CD14-positive monocyte (primary cell): Measurements from ENCODE around the gene RASL10B. TPM values are rescaled to one million over a fixed set of nuclear protein-coding genes. Genes with fewer than 3 reads are reported as not detected.
"Not testable (repeated sequence)": the region's sequence is repeated elsewhere in the genome, so short reads cannot be mapped to it uniquely, and the experiment has no call there.

Source experiments
- DNase-seq, 3 donors: peaks; one replicate each; pipeline ENCODE4 v3.0.0-alpha.2; 2011 to 2022
- H2AFZ ChIP-seq: 2 replicates; pipeline ENCODE4 v1.6.0; 2012; ENCODE audit warnings: mild to moderate bottlenecking, low read depth, low read length, inconsistent platforms; ENCODE audit not compliant: insufficient read depth, poor library complexity, severe bottlenecking
- H3K27ac ChIP-seq, 2 donors: 1 replicate in 1 of 2; 2 replicates in 1 of 2; pipeline ENCODE4 v1.5.1; 2012 to 2013; ENCODE audit warnings: low read length in 2 of 2, control low read depth in 1 of 2, inconsistent platforms in 1 of 2, low read depth in 1 of 2, mild to moderate bottlenecking in 1 of 2
- H3K27me3 ChIP-seq, 2 donors: one replicate each; pipeline versions ENCODE4 v1.6.0 to v1.6.1; 2011 to 2013; ENCODE audit warnings: low read length in 2 of 2; ENCODE audit not compliant: control insufficient read depth in 2 of 2, insufficient read depth in 2 of 2
- H3K36me3 ChIP-seq, 2 donors: replicated peaks in 1 of 2; 1 replicate in 1 of 2; 2 replicates in 1 of 2; pipeline versions ENCODE4 v1.5.1 to v1.6.1; 2012 to 2013; ENCODE audit warnings: low read length in 2 of 2, control low read depth in 1 of 2, inconsistent platforms in 1 of 2, mild to moderate bottlenecking in 1 of 2; ENCODE audit not compliant: insufficient read depth in 2 of 2, control insufficient read depth in 1 of 2
- H3K4me1 ChIP-seq, 2 donors: 1 replicate in 1 of 2; 2 replicates in 1 of 2; pipeline versions ENCODE4 v1.5.1 to v1.6.1; 2012 to 2013; ENCODE audit warnings: low read length in 2 of 2, control low read depth in 1 of 2, inconsistent platforms in 1 of 2, mild to moderate bottlenecking in 1 of 2, moderate library complexity in 1 of 2; ENCODE audit not compliant: insufficient read depth in 2 of 2, control insufficient read depth in 1 of 2
- H3K4me2 ChIP-seq: replicated peaks from 2 replicates; pipeline ENCODE3; 2012; ENCODE audit warnings: low read length, moderate library complexity, mild to moderate bottlenecking; ENCODE audit not compliant: poor library complexity, severe bottlenecking; ENCODE audit errors: extremely low read depth
- H3K4me3 ChIP-seq, 3 experiments: fragments of 200-600 bp in 1 of 3; sonication (generic) in 1 of 3; replicated peaks in 1 of 3; 1 replicate in 2 of 3; 2 replicates in 1 of 3; pipeline ENCODE4 v1.5.1; 2011 to 2013; ENCODE audit warnings: low read length in 3 of 3, mild to moderate bottlenecking in 3 of 3, control low read depth in 2 of 3, low read depth in 2 of 3, inconsistent platforms in 1 of 3, moderate library complexity in 1 of 3
- H3K79me2 ChIP-seq: 2 replicates; pipeline ENCODE4 v1.6.0; 2012; ENCODE audit warnings: mild to moderate bottlenecking, control low read depth, inconsistent platforms, low read length, moderate library complexity; ENCODE audit not compliant: insufficient read depth
- H3K9ac ChIP-seq: 2 replicates; pipeline ENCODE4 v1.6.0; 2017; ENCODE audit warnings: low read length, mild to moderate bottlenecking; ENCODE audit not compliant: insufficient read depth, poor library complexity, severe bottlenecking
- H3K9me3 ChIP-seq, 2 donors: replicated peaks in 1 of 2; 1 replicate in 1 of 2; 2 replicates in 1 of 2; pipeline versions ENCODE4 v1.5.1 to v1.6.1; 2012 to 2013; ENCODE audit warnings: low read length in 2 of 2, control low read depth in 1 of 2; ENCODE audit not compliant: control insufficient read depth in 1 of 2, insufficient read depth in 1 of 2
- H4K20me1 ChIP-seq: 2 replicates; pipeline ENCODE4 v1.6.0; 2012; ENCODE audit warnings: mild to moderate bottlenecking, low read length, control low read depth, moderate library complexity; ENCODE audit not compliant: insufficient read depth
- H3K27ac Mint-ChIP-seq, 7 donors: one replicate each; pipeline ENCODE4 v1.8.0; 2020; ENCODE audit warnings: mild to moderate bottlenecking in 7 of 7, mixed read lengths in 7 of 7, moderate library complexity in 6 of 7, inconsistent platforms in 2 of 7
- H3K27me3 Mint-ChIP-seq, 3 donors: one replicate each; pipeline ENCODE4 v1.8.0; 2021 to 2022; ENCODE audit warnings: low read depth in 3 of 3, mild to moderate bottlenecking in 3 of 3, mixed read lengths in 3 of 3, moderate library complexity in 3 of 3, inconsistent platforms in 1 of 3
- H3K36me3 Mint-ChIP-seq, 2 donors: one replicate each; pipeline ENCODE4 v1.8.0; 2020; ENCODE audit warnings: mixed read lengths in 2 of 2, inconsistent platforms in 1 of 2, mild to moderate bottlenecking in 1 of 2
- H3K4me1 Mint-ChIP-seq: one replicate; pipeline ENCODE4 v1.8.0; 2020; ENCODE audit warnings: mild to moderate bottlenecking, mixed read lengths
- H3K4me3 Mint-ChIP-seq, 2 donors: one replicate each; pipeline ENCODE4 v1.8.0; 2020; ENCODE audit warnings: mild to moderate bottlenecking in 2 of 2, mixed read lengths in 2 of 2, moderate library complexity in 1 of 2
- H3K9me3 Mint-ChIP-seq, 7 donors: one replicate each; pipeline ENCODE4 v1.8.0; 2020 to 2022; ENCODE audit warnings: mixed read lengths in 7 of 7, mild to moderate bottlenecking in 6 of 7, moderate library complexity in 6 of 7, inconsistent platforms in 2 of 7
- CTCF ChIP-seq: fragments of 200-600 bp; IDR thresholded peaks from one replicate; pipeline ENCODE4 v1.8.0; 2022; ENCODE audit warnings: antibody characterized with exemption, mild to moderate bottlenecking
- WGBS: methylation state at CpG from one replicate; pipeline ENCODE4 v1.1.5; 2013; ENCODE audit warnings: missing lambda C conversion rate; ENCODE audit not compliant: insufficient coverage; 5-methylcytosine and 5-hydroxymethylcytosine counted together
- intact Hi-C, 2 donors: fragments of 100-400 bp; cut with micrococcal nuclease; formaldehyde crosslinking; loops; one replicate each; pipeline versions ENCODE4 v1.15.0 to v1.15.1; 2023
- polyA plus RNA-seq, 3 donors: library from polyadenylated mRNA; depleted of rRNA in 1 of 3; unstranded in 2 of 3; stranded (reverse) in 1 of 3; fragments of 300-500 nt in 2 of 3; fragments of >200 nt in 1 of 3; fragmentation: Illumina TruSeq in 2 of 3; gene quantifications; 1 replicate in 2 of 3; 2 replicates in 1 of 3; pipeline ENCODE4 v1.2.3, GENCODE V29; 2012 to 2021

Gene RASL10B
- polyA plus RNA-seq, 3 donors, result not detected

- no peak overlapping the region for H3K4me2 ChIP-seq
- intact Hi-C loops, result loop anchor here (5.0 to 10.0 kb wide), 3 partner anchors 137 to 585 kb away; no protein-coding TSS in a partner anchor
- no peak overlapping the region for H3K4me3 ChIP-seq
- no peak overlapping the region for H3K27ac Mint-ChIP-seq
- H3K27me3 Mint-ChIP-seq, result peaks cover 38 to 60% (median 46%) of the 10 kb centered on the region in 3 donors
- no peak overlapping the region for H3K9ac ChIP-seq
- H4K20me1 ChIP-seq, result no peaks in the 10 kb centered on the region
- H3K36me3 ChIP-seq, result no peaks in the 10 kb centered on the region
- H3K27ac ChIP-seq, result no peak overlapping the region
- peaks cover 0 to 2% of the 10 kb centered on the region in 2 donors for H3K36me3 Mint-ChIP-seq
- H2AFZ ChIP-seq, result no peak overlapping the region
- H3K4me1 Mint-ChIP-seq, result peaks cover 10% of the 10 kb centered on the region
- no peak for DNase-seq
- H3K4me1 ChIP-seq, result no peaks in the 10 kb centered on the region
- 10% methylated on average over 34 of the region's 35 CpGs for WGBS
- peaks cover 0 to 6% (median 0%) of the 10 kb centered on the region in 7 donors for H3K9me3 Mint-ChIP-seq
- no peak for TF ChIP-seq CTCF
- H3K9me3 ChIP-seq, result peaks cover 0 to 9% of the 10 kb centered on the region in 2 donors
- H3K79me2 ChIP-seq, result no peaks in the 10 kb centered on the region
- peaks cover 7 to 40% of the 10 kb centered on the region in 2 donors for H3K27me3 ChIP-seq
- H3K4me3 Mint-ChIP-seq, result peak overlapping the region in 1 of 2 donors; percentile 39
These were observed 18.3 kb downstream of the RASL10B start for GRCh38 chr17:35749560-35750412.

GRCh38 chr17:35750526-35751395 lies 19.3 kb downstream of the RASL10B start:
- no peaks in the 10 kb centered on the region for H3K4me1 ChIP-seq
- WGBS, result 74% methylated on average over 4 of the region's 10 CpGs
- Mint-ChIP-seq H3K27me3 (peaks cover 38 to 62% (median 46%) of the 10 kb centered on the region in 3 donors), H3K36me3 (peaks cover 0 to 2% of the 10 kb centered on the region in 2 donors), H3K27ac (no peak overlapping the region), H3K9me3 (peaks cover 0 to 8% (median 0%) of the 10 kb centered on the region in 7 donors), H3K4me1 (peaks cover 10% of the 10 kb centered on the region), H3K4me3 (peak overlapping the region in 1 of 2 donors; percentile 36)
- no peak overlapping the region for H3K4me3 ChIP-seq
- no peak overlapping the region for H3K27ac ChIP-seq
- DNase-seq, result no peak
- H3K9ac ChIP-seq, result no peak overlapping the region
- no peak overlapping the region for H2AFZ ChIP-seq
- H3K9me3 ChIP-seq, result peaks cover 0 to 9% of the 10 kb centered on the region in 2 donors
- H3K36me3 ChIP-seq, result no peaks in the 10 kb centered on the region
- no peak for TF ChIP-seq CTCF
- peaks cover 7 to 40% of the 10 kb centered on the region in 2 donors for H3K27me3 ChIP-seq
- H4K20me1 ChIP-seq, result no peaks in the 10 kb centered on the region
- H3K79me2 ChIP-seq, result no peaks in the 10 kb centered on the region
- H3K4me2 ChIP-seq, result no peak overlapping the region
- intact Hi-C loops, result no loop called here

GRCh38 chr17:35751541-35751940 lies 20.1 kb downstream of the RASL10B start:
- peaks cover 7 to 40% of the 10 kb centered on the region in 2 donors for H3K27me3 ChIP-seq
- H3K4me1 Mint-ChIP-seq, result peaks cover 15% of the 10 kb centered on the region
- H4K20me1 ChIP-seq, H3K27ac ChIP-seq, H3K36me3 Mint-ChIP-seq, H3K4me2 ChIP-seq, H3K27ac Mint-ChIP-seq, H3K9me3 Mint-ChIP-seq, intact Hi-C loops, H3K4me3 ChIP-seq, H3K79me2 ChIP-seq, H3K9ac ChIP-seq, H3K4me1 ChIP-seq, DNase-seq, H3K9me3 ChIP-seq, H3K36me3 ChIP-seq, H3K4me3 Mint-ChIP-seq, H2AFZ ChIP-seq: not testable (repeated sequence)
- 85% methylated on average over 3 of the region's 4 CpGs for WGBS
- H3K27me3 Mint-ChIP-seq, result peaks cover 40 to 62% (median 46%) of the 10 kb centered on the region in 3 donors
